CD4-positive, alpha-beta memory T cell (primary cell): Measurements from ENCODE around the gene MRPL51. TPM values are rescaled to one million over a fixed set of nuclear protein-coding genes. Genes with fewer than 3 reads are reported as not detected.
"Not testable (repeated sequence)": the region's sequence is repeated elsewhere in the genome, so short reads cannot be mapped to it uniquely, and the experiment has no call there.

Source experiments
- CTCF ChIA-PET: fragments of 350-600 bp; sonication (Branson Sonifier 250); formaldehyde crosslinking; loops from one replicate; lab custom pipeline; 2021; ENCODE audit warnings: inconsistent platforms; ENCODE audit not compliant: partially characterized antibody; lab: Charles Lee
- POLR2A ChIA-PET: fragments of 350-600 bp; sonication (Branson Sonifier 250); formaldehyde crosslinking; loops from one replicate; lab custom pipeline; 2021; ENCODE audit not compliant: partially characterized antibody; lab: Charles Lee
- DNase-seq, 5 donors: peaks; one replicate each; pipeline versions ENCODE4 v3.0.0 to v3.0.0-alpha.2; 2020 to 2022; ENCODE audit warnings: mixed read lengths in 1 of 5
- H3K27ac ChIP-seq: one replicate; pipeline ENCODE4 v1.7.0; 2013; ENCODE audit warnings: low read depth, low read length
- H3K27me3 ChIP-seq: 2 replicates; pipeline ENCODE4 v1.7.0; 2013; ENCODE audit warnings: mild to moderate bottlenecking, low read length, moderate library complexity; ENCODE audit not compliant: insufficient read depth
- H3K36me3 ChIP-seq: 2 replicates; pipeline ENCODE4 v1.7.0; 2013; ENCODE audit warnings: mild to moderate bottlenecking, low read length, moderate library complexity; ENCODE audit not compliant: insufficient read depth
- H3K4me1 ChIP-seq: 2 replicates; pipeline ENCODE4 v1.7.0; 2013; ENCODE audit warnings: mild to moderate bottlenecking, low read length, moderate library complexity; ENCODE audit not compliant: insufficient read depth
- H3K4me3 ChIP-seq, 2 donors: one replicate each; pipeline ENCODE4 v1.7.0; 2013; ENCODE audit warnings: low read length in 2 of 2, mild to moderate bottlenecking in 1 of 2
- H3K9me3 ChIP-seq, 2 donors: one replicate each; pipeline ENCODE4 v1.7.0; 2013; ENCODE audit warnings: low read length in 2 of 2, control low read depth in 1 of 2; ENCODE audit not compliant: control insufficient read depth in 1 of 2
- H3K27ac Mint-ChIP-seq, 7 donors: one replicate each; pipeline ENCODE4 v1.8.0; 2020 to 2021; ENCODE audit warnings: mixed read lengths in 7 of 7, mild to moderate bottlenecking in 6 of 7, inconsistent platforms in 3 of 7, moderate library complexity in 3 of 7
- H3K27me3 Mint-ChIP-seq, 2 donors: one replicate each; pipeline ENCODE4 v1.8.0; 2020 to 2021; ENCODE audit warnings: mixed read lengths in 2 of 2
- H3K36me3 Mint-ChIP-seq, 2 donors: one replicate each; pipeline ENCODE4 v1.8.0; 2020 to 2021; ENCODE audit warnings: mixed read lengths in 2 of 2, inconsistent platforms in 1 of 2, mild to moderate bottlenecking in 1 of 2
- H3K4me1 Mint-ChIP-seq, 4 donors: one replicate each; pipeline ENCODE4 v1.8.0; 2020 to 2021; ENCODE audit warnings: mixed read lengths in 4 of 4, mild to moderate bottlenecking in 1 of 4
- H3K4me3 Mint-ChIP-seq, 8 donors: one replicate each; pipeline ENCODE4 v1.8.0; 2020 to 2021; ENCODE audit warnings: mixed read lengths in 8 of 8, mild to moderate bottlenecking in 7 of 8, moderate library complexity in 6 of 8, inconsistent platforms in 3 of 8
- H3K9me3 Mint-ChIP-seq, 8 donors: one replicate each; pipeline ENCODE4 v1.8.0; 2020 to 2021; ENCODE audit warnings: mixed read lengths in 8 of 8, mild to moderate bottlenecking in 5 of 8, inconsistent platforms in 3 of 8, moderate library complexity in 1 of 8
- intact Hi-C: fragments of 100-400 bp; cut with micrococcal nuclease; formaldehyde crosslinking; loops from one replicate; pipeline ENCODE4 v1.15.1; 2023
- polyA plus RNA-seq, 2 donors: library from polyadenylated mRNA; unstranded; fragments of 300-500 nt; fragmentation: Illumina TruSeq; gene quantifications; one replicate each; pipeline ENCODE4 v1.2.3, GENCODE V29; 2021
- total RNA-seq, 2 experiments: library from RNA; stranded (reverse); gene quantifications; one replicate each; pipeline ENCODE4 v1.2.3, GENCODE V29; 2021

Gene MRPL51
- total and polyA plus RNA-seq, 4 experiments from 2014 or later = 85.1 to 205 (median 144) TPM

DNA sequence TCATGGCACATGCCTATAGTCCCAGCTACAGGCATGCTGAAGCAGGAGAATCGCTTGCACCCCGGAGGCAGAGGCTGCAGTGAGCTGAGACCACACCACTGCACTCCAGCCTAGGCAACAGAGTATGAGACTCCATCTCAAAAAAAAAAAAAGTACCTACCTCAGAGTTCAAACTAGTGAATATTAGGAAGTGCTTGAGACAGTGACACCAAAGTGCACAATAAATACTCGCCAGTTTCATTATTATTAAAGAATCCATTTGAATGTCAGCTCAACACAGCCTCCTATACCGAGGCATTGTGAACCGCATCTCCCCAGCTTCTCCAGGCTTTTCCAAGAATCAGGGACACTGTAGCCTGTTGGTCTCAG, 46.2 kb upstream of the MRPL51 start:
- ChIA-PET POLR2A (interaction anchor here (1.0 to 10.5 kb wide), 13 partner anchors 13 to 216 kb away, joined by 3 to 237 read pairs (median 10); partner anchors contain the start of genes MRPL51, NCAPD2, TAPBPL and VAMP1), CTCF (interaction anchor here (0.6 to 8.0 kb wide), 13 partner anchors 13 to 216 kb away, joined by 3 to 162 read pairs (median 24); partner anchors contain the start of gene VAMP1)
- intact Hi-C loops = loop anchor here (1.0 kb wide), 1 partner anchor 216 kb away; no protein-coding TSS in a partner anchor
- peak overlapping the region in 2 of 8 donors; percentile 20 to 27 for H3K4me3 Mint-ChIP-seq
- Histone ChIP-seq H3K9me3 (no peaks in the 10 kb centered on the region), H3K36me3 (peaks cover 25% of the 10 kb centered on the region), H3K27ac (no peak overlapping the region), H3K27me3 (no peaks in the 10 kb centered on the region), H3K4me1 (peaks cover 71% of the 10 kb centered on the region), H3K4me3 (no peak overlapping the region)
- DNase-seq = no peak
- H3K4me1 Mint-ChIP-seq = peaks cover 31 to 67% (median 54%) of the 10 kb centered on the region in 4 donors
- H3K9me3 Mint-ChIP-seq = no peaks in the 10 kb centered on the region
- H3K27ac Mint-ChIP-seq = peak overlapping the region; percentile 33 to 99 (median 83)
- H3K36me3 Mint-ChIP-seq = peaks cover 23 to 56% of the 10 kb centered on the region in 2 donors
- no peaks in the 10 kb centered on the region for H3K27me3 Mint-ChIP-seq

- Histone ChIP-seq H3K4me3 (no peak overlapping the region), H3K27ac (peak overlapping the region; percentile 56), H3K9me3 (no peaks in the 10 kb centered on the region), H3K27me3 (no peaks in the 10 kb centered on the region), H3K4me1 (peaks cover 76% of the 10 kb centered on the region), H3K36me3 (peaks cover 25% of the 10 kb centered on the region)
- Mint-ChIP-seq H3K9me3 (no peaks in the 10 kb centered on the region), H3K4me1 (peaks cover 33 to 72% (median 56%) of the 10 kb centered on the region in 4 donors), H3K36me3 (peaks cover 22 to 60% of the 10 kb centered on the region in 2 donors), H3K4me3 (peak overlapping the region in 1 of 8 donors; percentile 27), H3K27ac (peak overlapping the region; percentile 46 to 99 (median 86)), H3K27me3 (no peaks in the 10 kb centered on the region)
- ChIA-PET CTCF (interaction anchor here (1.0 to 8.0 kb wide), 27 partner anchors 9 to 220 kb away, joined by 3 to 162 read pairs (median 8); partner anchors contain the start of genes CD27, MLF2 and VAMP1), POLR2A (interaction anchor here (1.0 to 10.5 kb wide), 19 partner anchors 8 to 212 kb away, joined by 3 to 237 read pairs (median 6); partner anchors contain the start of genes CD27, MRPL51, NCAPD2 and NOP2)
- intact Hi-C loops = loop anchor here (1.0 kb wide), 3 partner anchors 115 to 215 kb away; no protein-coding TSS in a partner anchor
- no peak for DNase-seq
These were observed 45.6 kb upstream of the MRPL51 start for GRCh38 chr12:6538420-6539313.

GRCh38 chr12:6537580-6538419, 44.7 kb upstream of the MRPL51 start:
- not testable (repeated sequence) for H3K27me3 Mint-ChIP-seq, H3K9me3 ChIP-seq, H3K27me3 ChIP-seq, H3K9me3 Mint-ChIP-seq, H3K4me3 ChIP-seq
- POLR2A ChIA-PET = interaction anchor here (1.0 to 10.5 kb wide), 16 partner anchors 9 to 211 kb away, joined by 3 to 237 read pairs (median 6); partner anchors contain the start of genes CD27, MRPL51, NCAPD2 and NOP2
- DNase-seq = peak; percentile 82 to 87 (median 82)
- Mint-ChIP-seq H3K4me3 (peak overlapping the region; percentile 39 to 85 (median 66)), H3K4me1 (peaks cover 38 to 80% (median 63%) of the 10 kb centered on the region in 4 donors), H3K36me3 (peaks cover 22 to 61% of the 10 kb centered on the region in 2 donors), H3K27ac (peak overlapping the region; percentile 86 to 99 (median 98))
- CTCF ChIA-PET = interaction anchor here (0.6 to 8.0 kb wide), 39 partner anchors 8 to 314 kb away, joined by 3 to 162 read pairs (median 6); partner anchors contain the start of genes CD27, MLF2, MRPL51 and TAPBPL
- Histone ChIP-seq H3K4me1 (peaks cover 84% of the 10 kb centered on the region), H3K27ac (peak overlapping the region; percentile 56), H3K36me3 (peaks cover 25% of the 10 kb centered on the region)
- intact Hi-C loops = loop anchor here (1.0 kb wide), 2 partner anchors 114 to 202 kb away; no protein-coding TSS in a partner anchor

DNA sequence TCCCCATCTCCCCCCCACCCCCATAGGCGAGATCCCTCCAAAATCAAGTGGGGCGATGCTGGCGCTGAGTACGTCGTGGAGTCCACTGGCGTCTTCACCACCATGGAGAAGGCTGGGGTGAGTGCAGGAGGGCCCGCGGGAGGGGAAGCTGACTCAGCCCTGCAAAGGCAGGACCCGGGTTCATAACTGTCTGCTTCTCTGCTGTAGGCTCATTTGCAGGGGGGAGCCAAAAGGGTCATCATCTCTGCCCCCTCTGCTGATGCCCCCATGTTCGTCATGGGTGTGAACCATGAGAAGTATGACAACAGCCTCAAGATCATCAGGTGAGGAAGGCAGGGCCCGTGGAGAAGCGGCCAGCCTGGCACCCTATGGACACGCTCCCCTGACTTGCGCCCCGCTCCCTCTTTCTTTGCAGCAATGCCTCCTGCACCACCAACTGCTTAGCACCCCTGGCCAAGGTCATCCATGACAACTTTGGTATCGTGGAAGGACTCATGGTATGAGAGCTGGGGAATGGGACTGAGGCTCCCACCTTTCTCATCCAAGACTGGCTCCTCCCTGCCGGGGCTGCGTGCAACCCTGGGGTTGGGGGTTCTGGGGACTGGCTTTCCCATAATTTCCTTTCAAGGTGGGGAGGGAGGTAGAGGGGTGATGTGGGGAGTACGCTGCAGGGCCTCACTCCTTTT, 44.0 kb upstream of the MRPL51 start:
- H3K4me3 ChIP-seq = no peak overlapping the region

GRCh38 chr12:6535960-6536847, 43.1 kb upstream of the MRPL51 start:
- Histone ChIP-seq H3K27ac (peak overlapping the region; percentile 86), H3K9me3 (no peaks in the 10 kb centered on the region), H3K4me1 (peaks cover 83% of the 10 kb centered on the region), H3K27me3 (no peaks in the 10 kb centered on the region), H3K4me3 (peak overlapping the region; percentile 79 to 81), H3K36me3 (peaks cover 25% of the 10 kb centered on the region)
- Mint-ChIP-seq H3K27me3 (no peaks in the 10 kb centered on the region), H3K4me1 (peaks cover 42 to 88% (median 64%) of the 10 kb centered on the region in 4 donors), H3K4me3 (peak overlapping the region; percentile 90 to 98 (median 94)), H3K27ac (peak overlapping the region; percentile 88 to 99 (median 99)), H3K9me3 (no peaks in the 10 kb centered on the region), H3K36me3 (peaks cover 22 to 67% of the 10 kb centered on the region in 2 donors)
- ChIA-PET CTCF (interaction anchor here (0.6 to 8.0 kb wide), 18 partner anchors 12 to 213 kb away, joined by 3 to 162 read pairs (median 12); partner anchors contain the start of genes CD27, MRPL51 and VAMP1), POLR2A (interaction anchor here (0.8 to 10.5 kb wide), 29 partner anchors 10 to 213 kb away, joined by 3 to 237 read pairs (median 9); partner anchors contain the start of genes CD27, CHD4, IFFO1 and MRPL51)
- intact Hi-C loops = loop anchor here (2.0 kb wide), 1 partner anchor 21 kb away; the partner anchor contains the start of gene IFFO1
- peak in 1 of 5 donors; percentile 17 for DNase-seq

More for the DNA sequence above, 44.0 kb upstream of the MRPL51 start:
- Mint-ChIP-seq H3K4me1 (peaks cover 42 to 88% (median 68%) of the 10 kb centered on the region in 4 donors), H3K36me3 (peaks cover 22 to 63% of the 10 kb centered on the region in 2 donors), H3K4me3 (peak overlapping the region in 7 of 8 donors; percentile 17 to 98 (median 65)), H3K27ac (peak overlapping the region; percentile 88 to 99 (median 99)), H3K27me3 (no peaks in the 10 kb centered on the region), H3K9me3 (no peaks in the 10 kb centered on the region)
- peak overlapping the region; percentile 86 for H3K27ac ChIP-seq
- POLR2A ChIA-PET = interaction anchor here (1.0 to 10.5 kb wide), 17 partner anchors 9 to 214 kb away, joined by 3 to 237 read pairs (median 9); partner anchors contain the start of genes IFFO1, MRPL51, NCAPD2 and TAPBPL
- CTCF ChIA-PET = interaction anchor here (0.6 to 8.0 kb wide), 43 partner anchors 8 to 314 kb away, joined by 3 to 162 read pairs (median 7); partner anchors contain the start of genes CD27, MLF2, MRPL51 and TAPBPL
- DNase-seq = no peak
- no peaks in the 10 kb centered on the region for H3K9me3 ChIP-seq
- intact Hi-C loops = no loop called here
- peaks cover 88% of the 10 kb centered on the region for H3K4me1 ChIP-seq
- H3K27me3 ChIP-seq = no peaks in the 10 kb centered on the region
- peaks cover 25% of the 10 kb centered on the region for H3K36me3 ChIP-seq
